Measurements from ENCODE around the gene DHRS7B. TPM values are rescaled to one million over a fixed set of nuclear protein-coding genes. Genes with fewer than 3 reads are reported as not detected.
"Not testable (repeated sequence)": the region's sequence is repeated elsewhere in the genome, so short reads cannot be mapped to it uniquely, and the experiment has no call there.

DHRS7B gene
- total RNA-seq, 1 experiment from 2014 or later, result 9.4 TPM

- H3K27me3 ChIP-seq (ENCODE audit: control insufficient read depth, insufficient read depth, low read length), result no peaks in the 10 kb centered on the region
- intact Hi-C loops (cut with micrococcal nuclease; ENCODE audit: unreplicated experiment), result loop anchor here (10.0 kb wide), 1 partner anchor 94 kb away; the partner anchor contains the start of gene DHRS7B
- no peaks in the 10 kb centered on the region for H3K9me3 ChIP-seq (ENCODE audit: control insufficient read depth, insufficient read depth, low read depth, low read length)
- TF ChIP-seq SIN3A (IDR thresholded peaks at IDR 0.05; ENCODE audit: borderline replicate concordance, insufficient read depth, low read depth, low read length) (no peak), REST (IDR thresholded peaks at IDR 0.05; ENCODE audit: insufficient read depth in 1 of 2, low read depth in 2 of 2, low read length in 1 of 2) (no peak), CTCF (IDR thresholded peaks at IDR 0.05) (no peak), POLR2AphosphoS5 (IDR thresholded peaks at IDR 0.05; ENCODE audit: low read depth, low read length) (no peak)
- ChIA-PET CTCF (no interaction called here), POLR2A (no interaction called here)
- H3K36me3 ChIP-seq (ENCODE audit: control insufficient read depth, insufficient read depth, low read length), result peaks cover under 1% of the 10 kb centered on the region
- ATAC-seq (no peak), DNase-seq (ENCODE audit: low read depth, low spot score) (no peak)
- no TSS peak for BruUV-seq (replicated peaks)
- peaks cover 6% of the 10 kb centered on the region; the same call in 1 of the 2 replicates for H3K4me1 ChIP-seq (ENCODE audit: control insufficient read depth, insufficient read depth, low read length)
- no peak overlapping the region for H3K27ac ChIP-seq (ENCODE audit: low read length)
- no peak overlapping the region for H3K4me3 ChIP-seq (ENCODE audit: low read depth in 2 of 2, low read length in 2 of 2)
- in situ Hi-C loops (cut with HindIII; ENCODE audit: low pct_unique_long_range_greater_than_20kb, low sequenced_read_pairs), result no loop called here
These were observed 92.1 kb downstream of the DHRS7B start for GRCh38 chr17:21218831-21219380.

GRCh38 chr17:21223086-21223485 lies 96.3 kb downstream of the DHRS7B start:
- H3K4me3 ChIP-seq (ENCODE audit: low read depth in 2 of 2, low read length in 2 of 2), result no peak overlapping the region
- no peak overlapping the region for H3K27ac ChIP-seq (ENCODE audit: low read length)
- DNase-seq (ENCODE audit: low read depth, low spot score), result no peak
- no TSS peak for BruUV-seq (replicated peaks)
- TF ChIP-seq REST (IDR thresholded peaks at IDR 0.05; ENCODE audit: insufficient read depth in 1 of 2, low read depth in 2 of 2, low read length in 1 of 2), result no peak
- no peak for TF ChIP-seq TCF7L2 (IDR thresholded peaks at IDR 0.05; ENCODE audit: low read depth, low read length)
- TF ChIP-seq CTCF (IDR thresholded peaks at IDR 0.05), result no peak
- H3K4me1 ChIP-seq (ENCODE audit: control insufficient read depth, insufficient read depth, low read length), result no peaks in the 10 kb centered on the region
- POLR2A ChIA-PET, result no interaction called here
- ATAC-seq, result no peak
- intact Hi-C loops (cut with micrococcal nuclease; ENCODE audit: unreplicated experiment) (no loop called here), in situ Hi-C loops (cut with HindIII; ENCODE audit: low pct_unique_long_range_greater_than_20kb, low sequenced_read_pairs) (no loop called here)
- CTCF ChIA-PET, result no interaction called here
- H3K9me3 ChIP-seq (ENCODE audit: control insufficient read depth, insufficient read depth, low read depth, low read length), result no peaks in the 10 kb centered on the region
- no peaks in the 10 kb centered on the region for H3K27me3 ChIP-seq (ENCODE audit: control insufficient read depth, insufficient read depth, low read length)
- H3K36me3 ChIP-seq (ENCODE audit: control insufficient read depth, insufficient read depth, low read length), result no peaks in the 10 kb centered on the region

- BruUV-seq (replicated peaks), result not testable (repeated sequence)
These were observed 100.5 kb downstream of the DHRS7B start for GRCh38 chr17:21227277-21227676.

More at GRCh38 chr17:21227277-21227676, 100.5 kb downstream of the DHRS7B start:
- intact Hi-C loops (cut with micrococcal nuclease; ENCODE audit: unreplicated experiment); H3K4me1 ChIP-seq (ENCODE audit: control insufficient read depth, insufficient read depth, low read length); H3K27me3 ChIP-seq (ENCODE audit: control insufficient read depth, insufficient read depth, low read length); H3K36me3 ChIP-seq (ENCODE audit: control insufficient read depth, insufficient read depth, low read length); ATAC-seq; in situ Hi-C loops (cut with HindIII; ENCODE audit: low pct_unique_long_range_greater_than_20kb, low sequenced_read_pairs); DNase-seq (ENCODE audit: low read depth, low spot score); CTCF ChIA-PET; H3K27ac ChIP-seq (ENCODE audit: low read length); H3K9me3 ChIP-seq (ENCODE audit: control insufficient read depth, insufficient read depth, low read depth, low read length); H3K4me3 ChIP-seq (ENCODE audit: low read depth in 2 of 2, low read length in 2 of 2); POLR2A ChIA-PET: not testable (repeated sequence)

Measured in Panc1 (cell line).